Ureter (tissue), 1 donor: ENCODE measurements around the gene WNT16. TPM values are rescaled to one million over a fixed set of nuclear protein-coding genes. Genes with fewer than 3 reads are reported as not detected.
"Not testable (repeated sequence)": the region's sequence is repeated elsewhere in the genome, so short reads cannot be mapped to it uniquely, and the experiment has no call there.

Experiments used
- DNase-seq: peaks from one replicate; pipeline ENCODE4 v3.0.0-alpha.2; 2020; ENCODE audit warnings: low spot score
- total RNA-seq: library from RNA; stranded (reverse); gene quantifications from one replicate; pipeline ENCODE4 v1.2.4, GENCODE V29; 2023
- donor health status: DM: yes; HTN: yes; CAD: no.

WNT16 gene, protein sequence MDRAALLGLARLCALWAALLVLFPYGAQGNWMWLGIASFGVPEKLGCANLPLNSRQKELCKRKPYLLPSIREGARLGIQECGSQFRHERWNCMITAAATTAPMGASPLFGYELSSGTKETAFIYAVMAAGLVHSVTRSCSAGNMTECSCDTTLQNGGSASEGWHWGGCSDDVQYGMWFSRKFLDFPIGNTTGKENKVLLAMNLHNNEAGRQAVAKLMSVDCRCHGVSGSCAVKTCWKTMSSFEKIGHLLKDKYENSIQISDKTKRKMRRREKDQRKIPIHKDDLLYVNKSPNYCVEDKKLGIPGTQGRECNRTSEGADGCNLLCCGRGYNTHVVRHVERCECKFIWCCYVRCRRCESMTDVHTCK
- total RNA-seq, result 0.10 TPM

DNA sequence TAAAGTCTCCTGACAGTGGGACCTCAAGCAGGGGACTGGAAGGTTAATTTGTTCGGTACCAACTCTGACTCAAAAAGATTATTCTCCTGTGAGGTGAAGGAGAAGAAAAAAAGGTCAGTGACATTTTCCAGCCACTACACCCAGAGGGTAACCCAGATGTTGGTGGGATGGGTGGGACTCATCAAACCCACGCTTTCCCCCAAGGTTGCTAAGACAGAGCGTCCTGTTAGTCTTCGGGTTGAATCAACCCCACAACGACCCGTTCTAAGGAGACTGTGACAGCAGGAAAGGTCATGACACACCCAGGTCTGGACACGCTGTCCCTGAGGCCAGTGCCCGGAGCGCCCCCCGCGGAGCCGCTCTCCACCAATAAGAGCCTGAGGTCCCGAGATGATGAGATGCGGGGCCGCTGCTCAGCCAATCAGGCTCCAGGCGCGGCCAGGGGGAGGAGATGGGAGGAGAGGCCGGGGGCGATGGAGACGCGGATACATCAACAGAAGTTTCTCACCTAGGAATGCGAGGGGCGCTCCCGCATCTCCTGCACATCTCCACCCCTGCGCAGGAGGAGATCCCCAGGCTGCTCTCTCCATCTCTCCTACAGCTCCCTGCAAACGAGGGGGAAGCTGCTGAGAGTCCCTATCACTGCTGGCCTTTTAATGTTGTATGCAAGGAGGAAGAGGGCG, at the start of gene WNT16:
Gene WNT16, plus strand, starts transcription at position 493 of the 683 bp plus-strand sequence. CDS start 293 bp downstream, outside the sequence.
- DNase-seq, result no peak

DNA sequence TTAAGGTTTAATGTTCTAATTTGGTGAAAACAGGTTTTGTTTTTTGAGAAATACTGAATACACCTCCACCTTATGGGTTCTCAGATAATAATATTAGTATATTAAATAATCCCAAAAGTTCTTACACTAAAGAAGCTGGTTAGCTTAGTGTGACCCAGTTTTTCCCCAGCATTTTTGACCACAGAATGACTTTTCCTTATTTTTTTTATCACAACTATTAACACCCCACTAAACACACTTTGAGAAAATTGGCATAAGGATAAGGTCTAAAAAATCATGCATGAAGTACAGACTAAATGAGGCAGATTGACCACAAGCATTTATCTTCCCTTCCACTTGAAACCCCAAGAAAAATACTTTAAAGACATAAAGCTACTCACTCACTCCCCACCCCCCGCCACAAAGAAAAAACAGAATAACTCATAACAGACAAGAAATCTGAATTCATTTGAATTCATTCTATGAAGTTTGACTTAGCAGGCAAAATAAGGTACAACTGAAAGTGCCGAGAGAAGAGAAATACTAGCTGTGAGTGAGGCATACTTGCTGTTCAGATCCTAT, 49.7 kb upstream of the WNT16 start:
- no peak for DNase-seq

DNA sequence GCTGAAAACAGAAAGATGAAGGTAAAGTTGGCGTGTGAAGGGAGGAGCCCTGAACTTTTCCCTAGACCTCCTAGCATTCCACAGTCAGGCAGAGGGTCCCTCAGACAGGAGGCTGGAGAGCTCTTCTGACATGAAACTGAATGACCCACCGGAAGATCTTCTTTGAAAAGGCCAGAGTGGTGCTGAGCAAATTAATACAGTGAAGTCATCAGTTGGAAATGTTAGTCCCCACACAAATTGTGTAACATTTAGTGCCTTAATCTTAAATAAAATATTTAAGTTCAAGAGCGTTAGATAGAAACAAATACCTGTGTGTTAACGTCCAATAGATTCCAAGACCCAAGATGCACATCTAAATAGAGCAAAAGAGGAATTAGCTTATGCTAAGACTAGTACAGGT, 49.0 kb upstream of the WNT16 start:
- no peak for DNase-seq

DNA sequence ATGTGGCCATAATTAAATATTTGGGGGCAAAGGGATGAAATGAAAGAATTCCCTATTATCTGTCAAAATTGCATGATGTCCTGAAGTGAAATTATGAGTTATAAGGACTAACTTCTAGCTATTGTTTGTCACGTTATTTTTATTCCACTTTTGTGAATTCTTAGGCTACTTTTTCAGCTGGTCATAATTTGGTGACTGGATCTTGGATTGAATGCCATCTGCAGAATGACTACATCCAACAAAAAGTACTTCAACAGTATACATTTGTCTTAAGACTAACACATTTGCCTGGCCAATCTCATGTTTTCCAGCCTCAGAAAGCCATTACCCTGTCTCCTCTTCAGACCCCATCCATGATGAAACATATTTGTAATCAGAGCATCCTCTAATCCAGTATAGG, 48.1 kb upstream of the WNT16 start:
- no peak for DNase-seq

DNA sequence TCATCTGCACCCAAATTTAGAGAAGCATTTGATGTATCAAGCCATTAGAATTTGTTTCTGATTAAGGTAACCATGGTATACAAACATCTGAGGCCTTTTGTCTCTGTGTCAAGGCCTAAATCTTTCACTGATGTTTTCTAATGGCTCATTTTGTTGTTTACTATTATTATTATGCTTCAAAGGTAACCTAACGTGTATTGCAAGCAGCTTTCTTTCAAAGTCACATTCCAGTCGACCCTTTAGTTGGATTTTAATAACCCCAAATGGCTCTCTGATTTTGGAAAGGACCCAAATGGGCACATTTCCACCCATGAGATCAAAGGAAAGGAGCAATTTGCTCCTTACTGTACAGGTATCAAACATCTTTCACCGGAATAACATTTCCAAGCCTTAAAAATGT, 46.7 kb upstream of the WNT16 start:
- no peak for DNase-seq

DNA sequence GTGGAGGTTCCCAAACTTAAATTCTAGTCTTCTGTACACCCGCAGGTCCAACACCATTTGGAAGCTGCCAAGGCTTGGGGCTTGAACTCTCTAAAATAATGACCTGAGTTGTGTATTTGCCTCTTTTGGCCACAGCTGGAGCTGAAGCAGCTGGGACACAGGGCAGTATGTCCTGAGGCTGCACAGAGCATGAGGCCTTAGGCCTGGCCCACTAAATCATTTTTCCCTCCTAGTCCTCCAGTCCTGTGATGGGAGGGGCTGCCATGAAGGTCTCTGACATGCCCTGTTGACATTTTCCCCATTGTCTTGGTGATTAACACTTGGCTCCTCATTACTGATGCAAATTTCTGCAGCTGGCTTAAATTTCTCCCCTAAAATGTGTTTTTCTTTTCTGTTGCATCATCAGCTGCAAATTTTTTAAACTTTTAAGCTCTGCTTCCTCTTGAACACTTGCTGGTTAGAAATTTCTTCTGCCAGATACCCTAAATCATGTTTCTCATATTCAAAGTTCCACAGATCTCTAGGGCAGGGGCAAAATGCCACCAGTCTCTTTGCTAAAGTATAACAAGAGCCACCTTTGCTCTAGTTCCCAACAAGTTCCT, 43.6 kb upstream of the WNT16 start:
- DNase-seq, result no peak

DNA sequence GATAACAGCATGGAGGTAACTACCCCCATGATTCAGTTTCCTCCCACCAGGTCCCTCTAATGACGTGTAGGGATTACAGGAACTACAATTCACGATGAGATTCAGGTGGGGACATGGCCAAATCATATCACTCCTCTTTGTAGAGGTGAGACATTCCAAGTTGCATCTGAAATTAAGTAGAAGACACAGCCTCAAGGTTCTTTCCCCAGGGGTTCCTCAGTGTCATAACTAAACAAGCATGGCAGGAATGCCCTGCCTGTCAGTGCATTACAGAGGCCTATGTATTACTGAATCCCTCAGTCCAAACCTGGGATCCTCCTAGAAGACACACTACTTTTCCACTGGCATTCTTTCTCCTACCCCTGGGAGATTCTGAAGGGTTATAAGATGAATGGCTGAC, 42.6 kb upstream of the WNT16 start:
- no peak for DNase-seq

DNA sequence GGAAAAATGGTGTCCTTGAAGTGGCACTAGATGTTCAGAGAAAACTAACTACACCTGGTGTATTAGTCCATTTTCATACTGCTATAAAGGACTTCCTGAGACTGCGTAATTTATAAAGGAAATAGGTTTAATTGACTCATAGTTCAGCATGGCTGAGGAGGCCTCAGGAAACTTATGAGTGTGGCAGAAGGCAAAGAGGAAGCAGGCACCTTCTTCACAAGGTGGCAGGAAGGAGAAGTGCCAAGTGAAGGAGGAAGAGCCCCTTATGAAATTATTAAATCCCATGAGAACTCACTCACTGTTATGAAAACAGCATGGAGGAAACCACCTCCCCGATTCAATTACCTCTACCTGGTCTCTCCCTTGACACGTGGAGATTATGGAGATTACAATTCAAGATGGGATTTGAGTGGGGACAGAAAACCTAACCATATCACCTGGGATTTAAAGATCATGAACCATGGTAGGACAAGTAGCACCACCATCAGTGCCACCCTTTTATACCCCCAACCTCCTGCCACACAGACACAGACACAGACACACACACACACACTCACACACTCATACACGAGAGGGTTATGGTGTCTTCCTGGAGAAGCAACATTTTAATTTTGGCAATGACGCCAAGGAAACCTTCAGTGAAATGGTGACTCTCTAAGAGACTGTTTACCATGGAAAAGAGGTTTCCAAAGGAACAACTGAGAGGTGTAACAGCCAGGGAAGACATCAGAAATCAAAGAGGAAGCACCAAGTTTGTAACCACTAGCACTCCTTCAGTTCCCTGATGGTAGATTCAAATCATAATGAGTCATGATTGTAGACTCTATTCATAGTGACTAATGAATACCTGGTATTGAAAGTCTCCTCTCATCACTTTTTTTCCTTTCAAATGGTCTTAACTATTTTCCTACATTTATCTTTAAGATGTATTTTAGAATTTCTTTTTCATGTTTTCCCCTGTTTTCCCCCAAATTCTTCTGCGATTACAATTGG, 41.8 kb upstream of the WNT16 start:
- DNase-seq, result no peak

DNA sequence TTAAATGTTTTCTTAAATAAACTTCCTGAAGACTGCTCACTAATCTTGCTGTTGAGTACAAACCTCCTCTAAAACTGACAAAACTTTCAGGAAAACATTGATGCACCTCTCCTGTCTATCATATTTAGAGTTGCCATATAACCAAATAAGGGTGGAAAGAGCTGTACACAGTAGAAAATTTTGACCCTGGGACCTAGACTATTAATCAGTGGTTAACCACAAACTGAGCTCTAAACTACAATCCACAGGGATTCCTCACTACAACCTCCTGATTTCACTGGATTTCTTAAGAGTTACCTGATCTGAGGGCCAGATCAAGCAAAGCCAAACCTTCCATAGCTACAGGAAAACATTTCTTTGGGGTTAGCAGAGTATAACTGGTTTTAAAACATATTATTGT, 39.9 kb upstream of the WNT16 start:
- no peak for DNase-seq

DNA sequence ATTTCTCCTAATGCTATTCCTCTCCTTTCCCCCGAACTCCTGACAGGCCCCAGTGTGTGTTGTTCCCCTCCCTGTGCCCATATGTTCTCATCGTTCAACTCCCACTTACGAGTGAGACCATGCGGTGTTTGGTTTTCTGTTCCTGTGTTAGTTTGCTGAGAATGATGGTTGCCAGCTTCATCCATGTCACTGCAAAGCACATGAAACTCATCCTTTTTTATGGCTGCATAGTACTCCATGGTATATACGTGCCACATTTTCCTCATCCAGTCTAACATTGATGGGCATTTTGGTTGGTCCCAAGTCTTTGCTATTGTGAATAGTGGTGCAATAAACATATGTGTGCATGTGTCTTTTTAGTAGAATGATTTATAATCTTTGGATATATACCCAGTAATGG, 38.9 kb upstream of the WNT16 start:
- not testable (repeated sequence) for DNase-seq

DNA sequence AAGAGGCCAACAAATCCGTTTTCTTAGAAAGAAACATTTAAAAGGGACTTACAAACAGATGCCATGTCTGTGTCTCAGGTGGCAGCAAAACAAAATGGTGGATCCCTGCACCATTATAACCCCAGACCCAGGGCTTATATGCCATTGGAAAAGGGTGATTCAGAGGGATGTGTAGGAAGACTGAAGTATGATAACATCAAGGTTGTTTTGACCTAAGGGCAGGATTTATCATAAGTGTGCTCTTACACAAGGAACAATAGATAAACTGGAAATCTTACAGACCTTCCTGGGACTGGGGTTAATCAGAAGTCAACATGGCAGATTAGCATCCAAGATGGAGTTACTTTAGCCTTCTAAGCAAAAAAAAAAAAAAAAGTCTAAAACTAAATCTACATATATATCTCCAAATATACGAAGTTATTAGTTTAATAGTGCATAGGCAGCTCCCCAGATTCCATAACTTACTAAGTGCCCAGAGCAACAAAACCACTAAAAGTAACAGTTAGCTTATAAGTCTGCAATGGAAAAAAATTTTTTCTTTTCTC, 34.3 kb upstream of the WNT16 start:
- DNase-seq, result no peak

DNA sequence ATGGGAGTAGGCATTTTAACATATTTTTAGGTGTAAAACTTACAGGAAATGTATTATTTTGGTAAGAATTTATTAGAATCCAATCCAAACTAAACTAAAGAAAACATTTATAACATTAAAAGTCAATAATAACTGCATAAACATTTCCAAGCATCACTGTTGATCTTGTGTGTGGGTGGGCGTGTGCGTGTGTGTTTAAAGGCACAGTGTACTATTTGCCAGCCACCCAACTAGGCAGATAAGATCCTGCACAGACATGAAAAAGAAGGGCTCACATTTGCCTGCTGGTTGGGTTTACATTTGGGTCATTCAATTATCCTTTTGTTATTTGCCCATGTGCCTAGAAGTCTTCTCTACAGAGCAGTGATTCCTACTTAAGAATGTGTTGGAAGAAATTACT, 31.0 kb upstream of the WNT16 start:
- DNase-seq, result no peak

DNA sequence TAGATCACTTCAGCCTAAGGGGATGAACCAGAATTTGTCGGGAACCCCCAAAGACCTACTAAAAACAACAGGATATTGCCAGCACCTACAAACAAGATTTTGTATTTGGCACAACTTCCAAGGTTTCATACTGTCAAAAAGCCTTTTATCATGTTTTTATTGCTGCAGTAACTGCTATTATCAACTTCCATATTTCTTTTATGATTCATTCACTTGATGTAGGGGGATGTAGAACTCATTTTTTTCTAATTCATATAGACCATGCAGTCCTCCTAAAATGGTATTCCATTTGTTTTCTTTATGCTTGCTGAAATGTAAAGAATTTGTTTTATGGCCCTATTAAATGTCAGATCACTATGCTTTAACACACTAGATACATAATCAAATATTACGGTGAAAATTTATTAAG, 30.0 kb upstream of the WNT16 start:
- no peak for DNase-seq

DNA sequence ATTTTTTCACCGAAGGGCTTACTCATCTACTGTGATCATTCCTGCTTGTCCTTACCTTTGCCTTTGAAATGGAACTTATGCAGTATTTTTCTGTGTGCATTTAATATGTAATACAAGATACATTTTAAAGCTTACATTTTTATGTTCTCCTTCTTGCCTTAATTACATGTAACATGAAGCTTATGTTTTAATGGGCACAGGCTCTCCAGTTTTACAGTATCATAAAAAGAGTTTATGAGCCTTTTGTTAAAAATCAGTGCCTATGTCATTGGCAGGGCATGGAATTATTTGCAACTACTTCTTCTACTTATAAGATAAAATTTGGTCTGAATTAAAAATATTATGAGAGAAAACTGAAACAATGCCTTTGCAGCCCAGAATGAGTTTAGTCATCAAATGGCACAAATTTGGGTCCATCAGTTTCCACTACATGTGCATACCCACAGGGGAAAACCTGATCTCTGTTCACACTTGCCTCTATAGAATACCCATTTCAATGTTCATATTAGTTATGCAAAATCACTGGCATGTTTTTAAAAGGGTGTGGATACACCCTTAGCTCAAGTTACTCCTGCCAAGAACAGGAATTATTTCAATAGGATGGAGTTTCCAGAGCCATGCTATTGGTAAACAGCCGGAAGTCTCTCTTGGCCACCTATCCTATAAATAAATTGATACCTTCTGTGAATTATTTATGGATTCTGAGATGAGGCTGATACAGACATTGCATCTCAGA, 27.9 kb upstream of the WNT16 start:
- no peak for DNase-seq

DNA sequence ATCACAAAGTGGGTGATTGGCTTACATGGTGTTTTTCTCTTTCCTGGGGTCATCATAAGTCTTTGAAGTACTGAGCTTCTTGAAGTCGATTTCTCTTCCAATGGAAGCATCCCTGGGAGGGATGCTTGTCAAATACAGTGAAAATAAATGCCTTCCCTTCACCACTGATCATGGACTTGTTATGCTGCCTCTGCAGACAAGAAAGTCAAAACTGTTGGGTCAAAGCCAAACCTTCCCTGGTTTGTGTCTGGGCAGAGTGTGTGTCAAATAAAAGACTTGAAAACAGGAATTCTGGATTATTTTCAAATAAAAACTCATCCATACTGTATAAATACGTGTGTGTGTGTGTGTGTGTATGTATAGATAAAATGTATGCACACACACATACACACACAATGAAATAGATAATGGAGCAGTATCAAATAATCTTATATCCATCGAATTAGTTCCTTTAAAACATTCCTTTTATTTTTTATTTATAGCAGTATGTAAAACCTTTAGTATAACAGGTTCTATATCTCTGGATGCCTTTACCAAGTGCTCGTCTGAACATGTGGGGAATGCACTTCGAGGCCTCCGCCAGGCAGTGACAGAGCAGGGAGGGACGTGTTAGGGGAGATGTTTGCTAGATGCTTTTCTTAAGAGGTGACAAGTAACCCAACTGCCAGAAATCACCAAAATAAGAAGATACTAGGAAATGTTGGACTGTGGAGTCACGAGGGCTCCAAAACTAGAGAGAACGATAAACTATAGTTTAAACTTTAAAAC, 27.2 kb upstream of the WNT16 start:
- DNase-seq, result no peak

DNA sequence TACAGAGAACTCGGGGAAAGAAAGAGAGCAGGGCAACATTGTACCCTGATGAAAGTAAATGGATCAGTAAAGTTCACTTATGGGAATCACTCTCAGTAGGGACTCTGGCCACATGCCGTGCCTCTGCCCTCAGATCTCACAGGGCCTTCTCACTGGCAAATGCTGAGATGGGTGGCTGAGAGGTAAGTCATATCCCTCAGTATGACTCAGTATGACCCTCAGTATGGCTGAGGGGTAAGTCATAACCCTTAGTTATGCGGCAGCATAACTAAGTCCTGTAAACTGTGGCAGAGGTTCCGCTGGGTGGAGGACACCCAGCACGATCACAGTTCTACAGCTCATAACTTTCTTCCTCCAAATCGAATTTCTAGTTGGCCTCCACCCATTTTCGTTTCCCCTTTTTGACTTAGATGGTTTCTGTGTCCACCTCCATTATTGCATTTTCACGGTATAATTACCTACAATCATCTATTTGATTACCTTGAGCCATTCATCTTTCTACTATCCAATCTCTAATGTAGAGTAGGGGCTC, 26.5 kb upstream of the WNT16 start:
- no peak for DNase-seq

DNA sequence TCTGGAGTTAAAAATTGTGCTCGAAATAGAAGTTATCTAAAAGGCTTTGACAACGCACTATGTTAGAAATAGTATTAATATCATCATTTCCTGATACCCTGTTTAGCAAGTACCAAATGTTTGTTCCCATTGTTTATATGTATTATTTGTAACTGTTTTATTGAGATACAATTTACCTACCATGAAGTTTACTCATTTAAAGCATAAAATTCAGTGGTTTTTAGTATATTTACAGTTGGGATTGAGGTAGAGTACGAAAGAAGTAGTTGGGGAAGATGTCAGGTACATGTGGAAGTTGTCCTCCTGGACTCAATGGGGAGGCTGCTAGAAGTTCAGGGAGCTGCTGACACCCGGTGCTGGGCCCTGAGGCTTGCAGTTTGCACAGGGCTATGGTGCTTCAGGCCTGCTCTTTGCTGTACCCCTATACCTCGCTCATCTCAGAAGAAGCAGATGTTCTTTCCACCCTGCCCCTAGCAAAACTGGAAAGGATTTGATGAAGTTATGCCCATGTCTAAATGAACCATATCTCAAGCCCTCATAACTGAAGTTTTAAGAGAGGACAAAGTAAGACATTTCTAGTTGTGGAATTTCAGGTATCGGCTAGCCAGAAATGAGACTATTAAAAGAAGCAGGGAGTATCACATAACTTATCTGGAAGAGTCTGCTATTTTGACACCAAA, 25.2 kb upstream of the WNT16 start:
- DNase-seq, result no peak

DNA sequence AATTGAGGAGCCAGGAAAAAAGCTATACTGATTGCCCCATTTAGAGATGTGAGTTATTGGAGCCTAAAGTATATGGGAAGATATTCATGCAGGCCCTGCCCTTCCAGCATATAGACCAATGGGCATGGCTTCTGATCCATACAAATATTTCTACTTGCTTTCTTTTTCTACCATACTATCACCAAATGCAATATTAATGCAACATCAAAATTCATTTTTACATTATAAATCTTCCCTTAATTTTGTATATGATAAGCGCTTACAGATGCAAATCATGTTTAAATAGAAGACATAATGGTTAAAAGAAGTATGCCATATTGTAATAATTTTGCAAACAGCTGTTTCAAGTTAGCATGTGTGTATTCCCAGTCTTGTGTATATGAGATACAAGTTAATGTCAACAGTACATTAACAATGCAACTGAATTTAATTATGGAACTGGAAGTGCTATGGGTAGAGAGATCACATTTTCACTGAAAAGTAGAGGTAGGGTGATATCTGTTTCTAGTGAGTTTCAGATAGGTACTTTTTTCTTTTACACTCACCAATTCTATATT, 24.6 kb upstream of the WNT16 start:
- DNase-seq, result no peak

DNA sequence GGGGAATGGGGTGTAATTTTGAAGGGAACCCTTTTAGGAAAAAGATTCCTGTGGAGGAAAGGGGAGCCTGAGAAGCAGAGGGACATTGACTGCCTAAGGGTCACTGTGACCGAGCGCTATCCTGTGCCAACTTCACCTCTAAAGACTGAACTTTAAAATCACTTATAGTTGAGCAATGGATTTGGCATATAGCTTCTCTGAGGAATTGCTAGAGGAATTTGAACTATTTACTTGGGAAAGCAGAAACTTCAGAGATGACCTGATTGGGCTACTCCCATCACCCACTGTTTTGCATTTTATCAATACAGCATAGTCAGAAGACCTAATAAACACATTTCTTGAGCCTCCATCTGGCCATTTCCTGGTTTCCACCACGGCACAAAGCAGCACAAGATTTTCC, 23.7 kb upstream of the WNT16 start:
- DNase-seq, result no peak
